Activated CD8-positive, alpha-beta memory T cell treated with anti-CD3 and anti-CD28 coated beads for 48 hours (primary cell): ENCODE data around the gene TLX2.

Source experiments
- DNase-seq, 3 experiments: peaks; one replicate each; pipeline ENCODE4 v3.0.0-alpha.2; 2020; ENCODE audit warnings: low read depth in 2 of 3, low spot score in 2 of 3

Gene TLX2

GRCh38 chr2:74496997-74497776 is 17.1 kb upstream of the TLX2 start:
- no peak for DNase-seq

DNA sequence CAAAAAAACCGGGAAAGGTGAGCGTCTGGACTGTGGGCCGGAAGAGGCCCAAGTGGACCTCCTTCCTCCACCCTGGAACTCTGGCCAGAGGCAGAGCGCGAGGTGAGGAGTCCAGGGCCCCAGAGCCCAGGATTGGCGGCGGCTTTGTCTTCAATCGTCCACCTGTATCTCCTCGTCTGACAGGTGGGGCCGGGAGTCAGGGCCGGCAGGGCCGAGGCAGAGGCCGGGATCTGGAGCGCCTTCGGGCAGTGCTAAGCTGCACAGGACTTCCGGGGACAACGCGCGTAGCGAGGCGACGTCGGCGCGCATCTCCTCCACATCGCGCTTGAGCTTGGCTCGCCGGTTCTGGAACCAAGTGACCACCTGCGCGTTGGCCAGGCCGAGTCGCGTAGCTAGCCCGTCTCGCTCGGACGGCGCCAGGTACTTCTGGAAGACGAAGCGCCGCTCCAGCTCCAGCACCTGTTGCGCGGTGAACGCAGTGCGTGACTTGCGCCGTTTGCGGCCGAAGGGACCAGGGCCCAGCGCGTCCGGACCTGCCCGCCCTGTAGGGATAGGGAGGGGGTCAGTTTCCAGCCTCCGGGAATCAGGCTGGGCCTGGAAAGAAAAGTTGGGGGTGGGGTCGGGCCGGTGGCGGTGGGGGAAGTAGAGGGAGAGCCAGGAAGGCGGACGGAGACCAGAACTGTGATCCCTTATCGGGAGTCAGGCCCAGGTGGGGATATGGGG is 16.3 kb upstream of the TLX2 start:
- DNase-seq: no peak

- DNase-seq: no peak
Observed at GRCh38 chr2:74498500-74499266, 15.6 kb upstream of the TLX2 start.

DNA sequence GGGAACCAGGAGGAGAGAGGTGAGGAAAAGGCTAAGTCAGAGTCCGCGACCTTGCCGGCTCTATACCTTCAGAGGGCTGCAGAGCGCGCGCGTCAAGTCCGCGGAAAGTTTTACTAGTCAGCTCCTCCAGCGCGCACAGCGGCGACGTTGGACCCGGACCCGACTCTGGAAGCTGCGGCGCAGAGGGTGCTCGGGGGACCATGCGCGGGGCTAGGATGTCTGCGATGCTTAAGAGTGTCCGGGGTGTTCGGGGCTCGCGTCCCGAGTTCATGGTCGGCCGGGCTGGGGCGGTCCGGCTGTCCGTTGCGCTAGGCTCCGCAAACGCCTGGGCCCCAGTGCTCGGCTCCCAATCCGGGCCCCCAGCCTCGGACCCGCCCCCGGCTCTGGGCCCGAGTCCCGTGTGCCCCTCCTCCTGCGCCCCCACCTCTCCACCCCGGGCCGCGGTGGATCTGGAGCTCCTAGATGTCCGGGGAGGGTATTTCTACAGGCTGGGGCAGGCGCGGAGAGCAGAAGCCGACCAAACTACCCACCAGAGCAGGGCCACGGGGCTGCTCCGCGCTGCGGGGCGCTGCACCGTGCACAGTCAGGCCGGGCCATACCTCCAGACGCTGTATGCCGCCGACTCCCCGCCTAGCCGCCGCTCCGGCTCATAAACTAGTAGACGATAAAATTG is 14.8 kb upstream of the TLX2 start, which contains the start of gene LBX2:
Gene LBX2, minus strand, starts transcription at position 337 of the 673 bp plus-strand sequence. Its CDS starts 66 bp downstream, at position 271.
- no peak for DNase-seq

GRCh38 chr2:74499940-74500577 is 14.2 kb upstream of the TLX2 start:
- DNase-seq: no peak

DNA sequence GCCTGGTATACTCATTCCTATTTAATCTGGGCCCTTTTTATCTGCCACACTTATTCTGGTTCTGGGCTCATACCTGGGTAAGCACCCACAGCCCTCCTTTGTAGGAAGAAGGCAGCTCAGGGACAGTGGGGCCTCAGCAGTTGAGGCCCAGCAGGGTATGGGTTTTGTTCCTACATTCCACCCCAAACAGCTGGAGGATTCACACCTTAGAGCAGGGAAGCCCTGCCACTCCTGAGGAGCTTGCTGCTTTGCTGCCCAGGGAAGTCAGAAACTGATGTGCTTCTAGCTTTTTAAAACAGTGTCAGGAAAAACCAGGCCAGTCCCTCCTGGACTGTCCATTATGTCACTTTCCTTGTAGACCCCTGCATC is 13.7 kb upstream of the TLX2 start:
- DNase-seq: no peak

DNA sequence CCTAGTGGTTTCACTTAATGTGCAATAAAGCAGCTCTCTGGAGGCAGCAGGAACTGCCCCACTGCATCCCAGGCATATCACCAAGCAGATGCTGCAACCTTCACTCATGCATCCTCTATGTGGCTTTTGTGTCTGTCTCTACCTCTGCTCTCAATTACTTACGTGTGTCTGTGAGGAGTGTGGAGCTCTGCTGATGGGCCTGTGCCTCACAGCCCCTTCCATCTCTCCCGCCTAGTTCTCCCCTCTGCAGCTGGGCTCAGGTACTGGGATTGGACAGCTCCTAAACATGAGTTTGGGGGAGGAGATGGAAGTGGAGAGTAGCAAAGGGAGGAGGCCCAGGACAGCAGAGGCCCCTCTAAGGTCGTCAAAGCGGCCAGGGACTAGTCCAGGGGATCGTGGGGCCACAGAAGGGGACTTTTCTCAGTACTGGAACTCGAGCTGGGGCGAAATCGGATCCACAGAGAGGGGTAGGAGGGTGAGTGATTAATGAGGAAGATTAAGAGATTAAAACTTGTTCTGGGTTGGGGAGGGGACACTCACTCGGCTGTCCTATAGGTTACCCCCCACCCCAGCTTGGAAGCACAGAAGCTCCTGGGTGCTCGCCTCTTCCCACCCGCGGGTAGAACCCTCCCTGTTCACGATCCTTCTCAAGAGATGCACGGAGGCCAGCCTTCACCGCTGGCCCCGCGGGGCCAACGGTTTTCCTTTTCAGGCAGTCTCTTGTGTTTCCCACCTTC is 12.7 kb upstream of the TLX2 start:
- DNase-seq: no peak

- no peak for DNase-seq
Observed at GRCh38 chr2:74502147-74502719, 12.0 kb upstream of the TLX2 start.

DNA sequence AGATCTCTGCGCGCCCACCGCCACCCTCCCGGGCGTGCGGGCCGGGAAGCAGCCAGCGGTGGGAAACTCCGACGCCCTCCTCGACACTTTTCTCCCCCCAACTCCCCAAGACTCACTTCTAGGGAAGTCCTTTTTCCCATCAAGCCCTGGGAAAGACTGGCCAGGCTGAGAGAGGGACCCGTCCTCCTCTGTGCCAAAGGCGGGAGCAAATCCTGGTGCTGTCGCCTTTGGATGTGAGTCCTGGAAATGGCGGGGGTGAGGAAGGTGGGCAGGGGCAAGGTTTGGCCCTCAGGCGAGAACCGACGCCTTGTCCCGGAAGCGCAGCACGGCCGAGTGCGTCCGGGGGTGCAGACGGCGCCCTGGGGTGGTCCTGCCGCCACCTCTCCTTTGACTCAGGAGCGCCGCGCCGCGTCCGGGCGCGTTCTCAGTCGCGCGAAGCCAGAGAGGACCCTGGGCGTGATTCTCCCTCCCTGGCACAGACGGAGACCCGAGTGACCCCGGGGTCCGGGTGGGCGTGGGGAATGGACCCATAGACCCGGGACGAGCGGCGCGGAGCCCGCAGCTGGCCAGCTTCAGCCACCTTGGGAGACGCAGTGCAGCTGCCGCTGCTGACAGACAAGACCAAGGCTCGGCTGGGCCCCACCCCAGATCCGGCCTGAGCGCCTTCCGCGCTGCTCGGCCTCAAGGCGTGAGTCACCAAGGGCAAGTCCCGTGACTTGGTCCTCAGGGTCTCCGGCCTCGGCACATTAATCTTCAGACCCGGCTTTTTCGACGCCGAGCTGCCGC is 11.3 kb upstream of the TLX2 start:
- DNase-seq: peak in 1 of 3 experiments; percentile 52

DNA sequence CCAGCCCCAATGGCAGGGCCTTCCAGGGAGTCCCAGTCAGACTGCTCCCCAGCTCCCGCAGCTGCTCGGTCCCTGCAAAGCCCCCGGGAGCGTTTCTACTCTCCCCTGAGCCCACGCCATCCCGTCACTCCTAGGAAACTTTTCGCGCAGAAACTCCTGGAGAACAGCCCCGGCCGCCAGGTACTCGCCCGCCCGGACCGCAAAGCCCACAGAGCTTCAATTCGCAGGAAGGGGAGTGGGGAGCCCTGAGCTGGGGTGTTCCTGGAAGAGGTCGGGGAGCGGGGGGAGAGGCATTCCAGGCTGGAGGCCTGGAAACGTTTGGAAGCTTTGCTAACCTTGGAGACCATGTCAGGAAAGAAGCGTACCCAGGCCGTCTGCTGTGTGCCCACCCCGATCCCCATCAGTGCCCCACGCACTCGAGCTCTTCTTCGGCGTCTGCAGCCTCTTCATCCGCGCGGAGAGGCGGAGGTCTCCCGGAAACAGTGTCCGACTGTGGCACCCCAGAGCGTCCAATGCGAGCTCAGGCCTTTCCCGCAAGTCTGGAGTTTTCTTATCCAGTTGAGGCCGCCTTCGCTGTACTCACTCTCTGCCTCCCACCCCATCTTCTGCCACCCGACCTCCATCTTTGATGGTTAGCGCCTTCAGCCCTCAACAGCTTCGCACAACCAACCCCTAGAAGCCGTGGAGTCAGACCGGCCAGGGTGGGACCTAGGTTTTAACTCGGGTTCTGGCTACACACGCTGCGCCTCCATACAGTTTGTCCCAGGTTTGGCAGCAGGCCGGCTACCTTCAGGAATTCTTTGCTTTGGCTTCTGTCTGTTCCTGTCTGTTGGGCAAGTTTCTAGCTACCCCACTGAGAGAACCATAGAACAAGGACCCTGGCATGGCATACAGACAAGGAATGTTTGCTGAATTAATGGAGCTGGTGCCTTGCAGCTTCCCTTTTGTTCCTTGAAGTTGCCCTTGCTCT is 10.5 kb upstream of the TLX2 start:
- DNase-seq: no peak

GRCh38 chr2:74504591-74504990 is 9.7 kb upstream of the TLX2 start:
- no peak for DNase-seq

GRCh38 chr2:74505448-74506246 is 8.6 kb upstream of the TLX2 start:
- DNase-seq: no peak

DNA sequence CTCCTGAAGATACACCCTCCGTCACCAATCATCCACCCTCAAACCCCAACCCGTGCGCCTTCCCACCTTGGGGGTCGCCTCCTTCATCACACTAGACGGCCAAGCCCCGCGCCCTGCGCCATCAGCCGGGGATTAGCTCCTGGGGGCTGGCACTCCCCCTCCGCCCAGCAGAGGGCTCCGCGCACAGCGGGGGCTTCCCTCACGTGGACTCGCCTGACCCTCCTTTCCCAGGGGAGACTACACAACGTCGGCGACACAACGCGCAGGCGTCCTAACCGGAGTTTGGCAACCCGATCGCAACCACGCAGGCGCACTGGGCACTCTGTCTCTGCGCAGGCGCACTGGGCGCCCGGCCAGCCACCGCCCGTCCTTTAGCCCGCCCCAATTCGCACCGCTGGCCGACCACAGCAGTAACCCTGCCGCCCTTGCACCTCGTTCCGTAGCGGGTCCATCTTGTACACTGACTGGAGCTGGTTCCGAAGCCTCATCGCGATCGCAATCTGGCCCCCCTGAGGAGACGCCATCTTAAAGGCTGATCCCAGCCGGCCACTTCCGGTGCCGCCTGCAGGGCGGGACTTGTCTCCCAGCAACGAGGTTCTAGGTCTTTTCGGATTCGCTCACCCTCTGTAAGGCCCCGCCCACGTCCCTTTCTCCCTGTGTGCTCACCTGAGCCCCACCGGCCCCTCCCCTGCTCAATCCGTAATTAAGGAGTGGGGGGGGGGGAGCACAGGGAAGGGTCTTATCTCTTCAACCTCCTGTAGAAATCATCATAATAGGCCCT is 6.9 kb upstream of the TLX2 start, which contains the start of gene PCGF1:
Gene PCGF1, minus strand, starts transcription at position 551 of the 781 bp plus-strand sequence. Its CDS starts 27 bp downstream, at position 524.
- DNase-seq: peak; percentile 92 to 98 (median 94)

DNA sequence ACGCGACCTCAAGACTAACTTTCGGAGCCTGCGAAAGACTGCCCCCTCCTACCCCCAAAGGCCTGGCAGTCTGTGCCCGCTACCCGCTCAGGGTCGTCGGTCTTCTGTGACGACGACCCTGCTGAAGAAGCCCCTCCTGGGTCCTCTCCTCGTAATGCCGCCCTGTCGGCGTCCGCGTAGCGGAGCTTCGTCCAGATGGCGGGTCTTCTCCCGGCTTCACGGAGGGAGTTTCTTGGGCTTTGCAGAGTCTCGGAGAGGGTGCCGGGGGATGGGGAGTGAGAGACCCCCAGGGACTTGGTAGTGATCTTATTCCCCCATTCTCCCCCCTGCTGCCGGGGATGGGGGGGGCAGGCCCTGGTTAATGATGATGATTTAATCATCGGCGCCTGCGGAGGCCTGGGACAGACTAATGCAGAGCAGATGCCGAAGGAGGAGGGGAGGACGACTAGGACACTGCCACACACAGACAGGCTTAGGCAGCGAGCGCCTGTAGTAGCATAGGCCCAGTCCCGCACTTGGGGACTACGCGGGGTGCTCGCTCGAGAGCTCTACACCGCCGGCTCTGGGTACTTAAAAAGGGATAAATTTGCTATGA is 6.2 kb upstream of the TLX2 start:
- no peak for DNase-seq

- no peak for DNase-seq
Observed at GRCh38 chr2:74510272-74510671, 4.0 kb upstream of the TLX2 start.
